H1 (cell line): Measurements from ENCODE around the gene ZBTB24.

Source experiments
- CEBPB ChIP-seq: IDR thresholded peaks from 2 replicates; pipeline ENCODE4 v1.6.1; 2012; ENCODE audit warnings: low read depth, low read length
- EZH2 ChIP-seq: fragments of 200-600 bp; sonication (generic); IDR thresholded peaks from 2 replicates; pipeline ENCODE4 v1.7.1; 2012; ENCODE audit warnings: low read depth, mild to moderate bottlenecking, moderate library complexity, low read length, inconsistent platforms; ENCODE audit not compliant: severe bottlenecking
- HDAC2 ChIP-seq, 2 experiments: fragments of 300-600 bp in 1 of 2; sonication (generic) in 1 of 2; IDR thresholded peaks; 2 replicates each; pipeline ENCODE4 v1.6.1; 2011 to 2012; ENCODE audit warnings: low read depth in 2 of 2, low read length in 2 of 2, mild to moderate bottlenecking in 2 of 2, moderate library complexity in 2 of 2, borderline replicate concordance in 1 of 2, inconsistent platforms in 1 of 2
- PHF8 ChIP-seq: fragments of 200-600 bp; sonication (generic); conservative IDR thresholded peaks from 2 replicates; pipeline ENCODE4 v1.7.1; 2012; ENCODE audit warnings: low read depth, mild to moderate bottlenecking, inconsistent platforms, low read length, moderate library complexity
- POLR2A ChIP-seq, 2 experiments: IDR thresholded peaks; 1 replicate in 1 of 2; 2 replicates in 1 of 2; pipeline ENCODE4 v1.6.1; 2011; ENCODE audit warnings: low read depth in 2 of 2, low read length in 2 of 2, mild to moderate bottlenecking in 2 of 2; ENCODE audit errors: control extremely low read depth in 1 of 2
- POLR2AphosphoS5 ChIP-seq: IDR thresholded peaks from 2 replicates; pipeline ENCODE4 v1.6.1; 2011; ENCODE audit warnings: low read depth, low read length
- RFX5 ChIP-seq: IDR thresholded peaks from 2 replicates; pipeline ENCODE4 v1.6.1; 2011; ENCODE audit warnings: low read depth, low read length, improper control_type of control experiment, borderline replicate concordance
- SP1 ChIP-seq: IDR thresholded peaks from 2 replicates; pipeline ENCODE4 v1.6.1; 2011; ENCODE audit warnings: low read depth, low read length
- SP2 ChIP-seq: IDR thresholded peaks from 2 replicates; pipeline ENCODE4 v1.6.1; 2012; ENCODE audit warnings: mild to moderate bottlenecking, low read length, inconsistent platforms
- TEAD4 ChIP-seq: IDR thresholded peaks from 2 replicates; pipeline ENCODE4 v1.6.1; 2012; ENCODE audit warnings: low read depth, low read length, inconsistent platforms, mixed read lengths
- TF ChIP-seq, protein P1 (sequence below), 3 experiments: IDR thresholded peaks; 1 replicate in 2 of 3; 2 replicates in 1 of 3; pipeline versions ENCODE4 v1.5.1 to v1.6.1; 2011; ENCODE audit warnings: low read length in 3 of 3, mild to moderate bottlenecking in 3 of 3, inconsistent platforms in 2 of 3, low read depth in 1 of 3, moderate library complexity in 1 of 3; ENCODE audit not compliant: insufficient read depth in 1 of 3; ENCODE audit errors: control extremely low read depth in 1 of 3
- TF ChIP-seq, protein P2 (sequence below): IDR thresholded peaks from 2 replicates; pipeline ENCODE4 v1.6.1; 2012; ENCODE audit warnings: inconsistent platforms

GRCh38 chr6:109516929-109517328 is 33.9 kb upstream of the ZBTB24 start:
- no peak for TF ChIP-seq SP2
- TF ChIP-seq, protein P1, sequence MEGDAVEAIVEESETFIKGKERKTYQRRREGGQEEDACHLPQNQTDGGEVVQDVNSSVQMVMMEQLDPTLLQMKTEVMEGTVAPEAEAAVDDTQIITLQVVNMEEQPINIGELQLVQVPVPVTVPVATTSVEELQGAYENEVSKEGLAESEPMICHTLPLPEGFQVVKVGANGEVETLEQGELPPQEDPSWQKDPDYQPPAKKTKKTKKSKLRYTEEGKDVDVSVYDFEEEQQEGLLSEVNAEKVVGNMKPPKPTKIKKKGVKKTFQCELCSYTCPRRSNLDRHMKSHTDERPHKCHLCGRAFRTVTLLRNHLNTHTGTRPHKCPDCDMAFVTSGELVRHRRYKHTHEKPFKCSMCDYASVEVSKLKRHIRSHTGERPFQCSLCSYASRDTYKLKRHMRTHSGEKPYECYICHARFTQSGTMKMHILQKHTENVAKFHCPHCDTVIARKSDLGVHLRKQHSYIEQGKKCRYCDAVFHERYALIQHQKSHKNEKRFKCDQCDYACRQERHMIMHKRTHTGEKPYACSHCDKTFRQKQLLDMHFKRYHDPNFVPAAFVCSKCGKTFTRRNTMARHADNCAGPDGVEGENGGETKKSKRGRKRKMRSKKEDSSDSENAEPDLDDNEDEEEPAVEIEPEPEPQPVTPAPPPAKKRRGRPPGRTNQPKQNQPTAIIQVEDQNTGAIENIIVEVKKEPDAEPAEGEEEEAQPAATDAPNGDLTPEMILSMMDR (IDR thresholded peaks at IDR 0.05; ENCODE audit: control extremely low read depth in 1 of 3, insufficient read depth in 1 of 3, low read depth in 1 of 3, low read length in 3 of 3): no peak
- no peak for TF ChIP-seq EZH2
- TF ChIP-seq POLR2A (IDR thresholded peaks at IDR 0.05; ENCODE audit: control extremely low read depth in 1 of 2, low read depth in 2 of 2, low read length in 2 of 2): no peak
- no peak for TF ChIP-seq CEBPB
- no peak for TF ChIP-seq SP1
- TF ChIP-seq PHF8: no peak
- no peak for TF ChIP-seq POLR2AphosphoS5
- no peak for TF ChIP-seq TEAD4
- TF ChIP-seq RFX5: no peak
- TF ChIP-seq, protein P2, sequence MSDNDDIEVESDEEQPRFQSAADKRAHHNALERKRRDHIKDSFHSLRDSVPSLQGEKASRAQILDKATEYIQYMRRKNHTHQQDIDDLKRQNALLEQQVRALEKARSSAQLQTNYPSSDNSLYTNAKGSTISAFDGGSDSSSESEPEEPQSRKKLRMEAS: no peak
- no peak for TF ChIP-seq HDAC2 (IDR thresholded peaks at IDR 0.05; ENCODE audit: borderline replicate concordance in 1 of 2, low read depth in 2 of 2, low read length in 2 of 2)
